HG03378 (cell line): ENCODE results near the gene ID3.

Experiments used
- ATAC-seq: cut with Tn5 transposase; IDR thresholded peaks from one replicate; pipeline ENCODE4 v1.9.1; 2021; ENCODE audit warnings: mild to moderate bottlenecking, moderate library complexity; ENCODE audit not compliant: unreplicated experiment

ID3 gene

GRCh38 chr1:23559136-23559984 is at the start of gene ID3:
Gene ID3, minus strand, starts transcription at chr1:23559501. Its CDS starts 75 bp downstream, at chr1:23559426.
- ATAC-seq, result peak; percentile 58

GRCh38 chr1:23607944-23608343 is 48.6 kb upstream of the ID3 start:
- ATAC-seq, result no peak

- ATAC-seq, result no peak
Measured at GRCh38 chr1:23601968-23602876, 42.9 kb upstream of the ID3 start.

- ATAC-seq, result no peak
Measured at GRCh38 chr1:23601135-23601967, 42.0 kb upstream of the ID3 start.

GRCh38 chr1:23600283-23600682 is 41.0 kb upstream of the ID3 start:
- ATAC-seq, result no peak

- ATAC-seq, result no peak
Measured at GRCh38 chr1:23599125-23599524, 39.8 kb upstream of the ID3 start.

- no peak for ATAC-seq
Measured at GRCh38 chr1:23598424-23598823, 39.1 kb upstream of the ID3 start.

- ATAC-seq, result no peak
Measured at GRCh38 chr1:23597635-23598388, 38.5 kb upstream of the ID3 start.

- ATAC-seq, result no peak
Measured at GRCh38 chr1:23596382-23597358, 37.4 kb upstream of the ID3 start.

- ATAC-seq, result no peak
Measured at GRCh38 chr1:23594927-23595353, 35.6 kb upstream of the ID3 start.

GRCh38 chr1:23594149-23594907 is 35.0 kb upstream of the ID3 start:
- ATAC-seq, result no peak

- no peak for ATAC-seq
Measured at GRCh38 chr1:23593556-23594148, 34.4 kb upstream of the ID3 start.

GRCh38 chr1:23593042-23593521 is 33.8 kb upstream of the ID3 start:
- no peak for ATAC-seq

- no peak for ATAC-seq
Measured at GRCh38 chr1:23592209-23592892, 33.0 kb upstream of the ID3 start.

- ATAC-seq, result peak; percentile 44
Measured at GRCh38 chr1:23591460-23592208, 32.3 kb upstream of the ID3 start.

- peak; percentile 36 for ATAC-seq
Measured at GRCh38 chr1:23590058-23590783, 30.9 kb upstream of the ID3 start.
